A549 (cell line): ENCODE results near the gene PRKCZ.

Source experiments
- CHD2 ChIP-seq: fragments of 150-350 bp; IDR thresholded peaks from 2 replicates; pipeline ENCODE4 v1.6.1; 2014; ENCODE audit warnings: low read length; ENCODE audit not compliant: partially characterized antibody
- EP300 ChIP-seq, 2 experiments: fragments of >200 bp; sonication (Bioruptor Twin); formaldehyde crosslinking; IDR thresholded peaks; 2 replicates in 1 of 2; 3 replicates in 1 of 2; pipeline ENCODE4 v1.6.1; 2016 to 2017
- HDAC2 ChIP-seq: fragments of 200-600 bp; sonication (generic); IDR thresholded peaks from 2 replicates; pipeline ENCODE4 v1.6.1; 2016
- KDM1A ChIP-seq: fragments of 200-600 bp; sonication (generic); IDR thresholded peaks from 2 replicates; pipeline ENCODE4 v1.6.1; 2016; ENCODE audit warnings: low read depth, mild to moderate bottlenecking
- NFE2L2 ChIP-seq: fragments of 150-350 bp; conservative IDR thresholded peaks from 2 replicates; pipeline ENCODE4 v1.6.1; 2014; ENCODE audit warnings: low read length
- POLR2A ChIP-seq: IDR thresholded peaks from 2 replicates; pipeline ENCODE4 v1.6.1; 2012; ENCODE audit warnings: mild to moderate bottlenecking, low read length
- RCOR1 ChIP-seq: fragments of 150-350 bp; IDR thresholded peaks from 2 replicates; pipeline ENCODE4 v1.6.1; 2014; ENCODE audit warnings: antibody characterized with exemption, low read length, low read depth
- RNF2 ChIP-seq: fragments of 200-600 bp; sonication (generic); IDR thresholded peaks from 2 replicates; pipeline ENCODE4 v1.6.1; 2016; ENCODE audit warnings: low read depth, mild to moderate bottlenecking, antibody characterized with exemption, moderate library complexity, borderline replicate concordance
- TF ChIP-seq, protein P1 (sequence below): fragments of 200-600 bp; sonication (generic); IDR thresholded peaks from 2 replicates; pipeline ENCODE4 v1.6.1; 2016; ENCODE audit warnings: antibody characterized with exemption, mild to moderate bottlenecking, moderate library complexity
- TF ChIP-seq, protein P2 (sequence below): fragments of >200 bp; sonication (Bioruptor Twin); formaldehyde crosslinking; IDR thresholded peaks from 3 replicates; pipeline ENCODE4 v1.5.1; 2016
- TF ChIP-seq, protein P3 (sequence below): fragments of >200 bp; sonication (Bioruptor Twin); formaldehyde crosslinking; IDR thresholded peaks from 3 replicates; pipeline ENCODE4 v1.6.1; 2016

DNA sequence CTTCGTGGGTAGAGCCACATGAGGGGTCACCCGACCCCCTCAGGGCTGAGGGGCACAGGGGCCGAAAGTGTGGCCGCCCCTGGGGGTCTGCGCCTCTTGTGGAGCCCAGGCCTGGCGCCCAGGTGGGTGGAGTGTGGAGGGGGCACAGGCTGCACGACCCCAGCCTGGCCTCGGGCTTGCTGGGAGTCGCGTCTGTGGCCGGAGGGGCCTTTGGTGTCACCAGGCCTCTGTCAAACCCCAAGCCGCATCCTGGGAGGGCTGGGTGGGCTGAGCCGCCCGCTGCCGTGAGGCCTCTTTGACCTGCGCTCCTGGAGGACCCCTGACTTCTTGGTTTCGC lies 83.6 kb downstream of the PRKCZ start:
- TF ChIP-seq RNF2 (no peak), KDM1A (no peak), RCOR1 (no peak), HDAC2 (no peak), CHD2 (no peak), EP300 (IDR thresholded peaks at IDR 0.05) (no peak), POLR2A (no peak), NFE2L2 (no peak)
- TF ChIP-seq, protein P1, sequence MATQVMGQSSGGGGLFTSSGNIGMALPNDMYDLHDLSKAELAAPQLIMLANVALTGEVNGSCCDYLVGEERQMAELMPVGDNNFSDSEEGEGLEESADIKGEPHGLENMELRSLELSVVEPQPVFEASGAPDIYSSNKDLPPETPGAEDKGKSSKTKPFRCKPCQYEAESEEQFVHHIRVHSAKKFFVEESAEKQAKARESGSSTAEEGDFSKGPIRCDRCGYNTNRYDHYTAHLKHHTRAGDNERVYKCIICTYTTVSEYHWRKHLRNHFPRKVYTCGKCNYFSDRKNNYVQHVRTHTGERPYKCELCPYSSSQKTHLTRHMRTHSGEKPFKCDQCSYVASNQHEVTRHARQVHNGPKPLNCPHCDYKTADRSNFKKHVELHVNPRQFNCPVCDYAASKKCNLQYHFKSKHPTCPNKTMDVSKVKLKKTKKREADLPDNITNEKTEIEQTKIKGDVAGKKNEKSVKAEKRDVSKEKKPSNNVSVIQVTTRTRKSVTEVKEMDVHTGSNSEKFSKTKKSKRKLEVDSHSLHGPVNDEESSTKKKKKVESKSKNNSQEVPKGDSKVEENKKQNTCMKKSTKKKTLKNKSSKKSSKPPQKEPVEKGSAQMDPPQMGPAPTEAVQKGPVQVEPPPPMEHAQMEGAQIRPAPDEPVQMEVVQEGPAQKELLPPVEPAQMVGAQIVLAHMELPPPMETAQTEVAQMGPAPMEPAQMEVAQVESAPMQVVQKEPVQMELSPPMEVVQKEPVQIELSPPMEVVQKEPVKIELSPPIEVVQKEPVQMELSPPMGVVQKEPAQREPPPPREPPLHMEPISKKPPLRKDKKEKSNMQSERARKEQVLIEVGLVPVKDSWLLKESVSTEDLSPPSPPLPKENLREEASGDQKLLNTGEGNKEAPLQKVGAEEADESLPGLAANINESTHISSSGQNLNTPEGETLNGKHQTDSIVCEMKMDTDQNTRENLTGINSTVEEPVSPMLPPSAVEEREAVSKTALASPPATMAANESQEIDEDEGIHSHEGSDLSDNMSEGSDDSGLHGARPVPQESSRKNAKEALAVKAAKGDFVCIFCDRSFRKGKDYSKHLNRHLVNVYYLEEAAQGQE = no peak
- TF ChIP-seq, protein P2, sequence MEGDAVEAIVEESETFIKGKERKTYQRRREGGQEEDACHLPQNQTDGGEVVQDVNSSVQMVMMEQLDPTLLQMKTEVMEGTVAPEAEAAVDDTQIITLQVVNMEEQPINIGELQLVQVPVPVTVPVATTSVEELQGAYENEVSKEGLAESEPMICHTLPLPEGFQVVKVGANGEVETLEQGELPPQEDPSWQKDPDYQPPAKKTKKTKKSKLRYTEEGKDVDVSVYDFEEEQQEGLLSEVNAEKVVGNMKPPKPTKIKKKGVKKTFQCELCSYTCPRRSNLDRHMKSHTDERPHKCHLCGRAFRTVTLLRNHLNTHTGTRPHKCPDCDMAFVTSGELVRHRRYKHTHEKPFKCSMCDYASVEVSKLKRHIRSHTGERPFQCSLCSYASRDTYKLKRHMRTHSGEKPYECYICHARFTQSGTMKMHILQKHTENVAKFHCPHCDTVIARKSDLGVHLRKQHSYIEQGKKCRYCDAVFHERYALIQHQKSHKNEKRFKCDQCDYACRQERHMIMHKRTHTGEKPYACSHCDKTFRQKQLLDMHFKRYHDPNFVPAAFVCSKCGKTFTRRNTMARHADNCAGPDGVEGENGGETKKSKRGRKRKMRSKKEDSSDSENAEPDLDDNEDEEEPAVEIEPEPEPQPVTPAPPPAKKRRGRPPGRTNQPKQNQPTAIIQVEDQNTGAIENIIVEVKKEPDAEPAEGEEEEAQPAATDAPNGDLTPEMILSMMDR = no peak
- TF ChIP-seq, protein P3, sequence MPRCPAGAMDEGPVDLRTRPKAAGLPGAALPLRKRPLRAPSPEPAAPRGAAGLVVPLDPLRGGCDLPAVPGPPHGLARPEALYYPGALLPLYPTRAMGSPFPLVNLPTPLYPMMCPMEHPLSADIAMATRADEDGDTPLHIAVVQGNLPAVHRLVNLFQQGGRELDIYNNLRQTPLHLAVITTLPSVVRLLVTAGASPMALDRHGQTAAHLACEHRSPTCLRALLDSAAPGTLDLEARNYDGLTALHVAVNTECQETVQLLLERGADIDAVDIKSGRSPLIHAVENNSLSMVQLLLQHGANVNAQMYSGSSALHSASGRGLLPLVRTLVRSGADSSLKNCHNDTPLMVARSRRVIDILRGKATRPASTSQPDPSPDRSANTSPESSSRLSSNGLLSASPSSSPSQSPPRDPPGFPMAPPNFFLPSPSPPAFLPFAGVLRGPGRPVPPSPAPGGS = no peak
